HFFc6 (cell line): ENCODE data around the gene PHF1. TPM values are rescaled to one million over a fixed set of nuclear protein-coding genes. Genes with fewer than 3 reads are reported as not detected.

Source experiments
- DNase-seq: peaks from one replicate; pipeline ENCODE4 v3.0.0-alpha.2; 2018
- H3K27ac Mint-ChIP-seq: 2 replicates; pipeline ENCODE4 v1.8.0; 2020; ENCODE audit warnings: mild to moderate bottlenecking, mixed read lengths
- H3K27me3 Mint-ChIP-seq: 2 replicates; pipeline ENCODE4 v1.8.0; 2021; ENCODE audit warnings: mild to moderate bottlenecking, moderate library complexity, mixed read lengths; ENCODE audit not compliant: insufficient read depth
- H3K36me3 Mint-ChIP-seq: 2 replicates; pipeline ENCODE4 v1.8.0; 2021; ENCODE audit warnings: low read depth, mixed read lengths
- H3K4me1 Mint-ChIP-seq: 2 replicates; pipeline ENCODE4 v1.8.0; 2020; ENCODE audit warnings: low read depth, mixed read lengths
- H3K4me3 Mint-ChIP-seq: 2 replicates; pipeline ENCODE4 v1.8.0; 2020; ENCODE audit warnings: mild to moderate bottlenecking, moderate library complexity, mixed read lengths
- H3K9me3 Mint-ChIP-seq: 2 replicates; pipeline ENCODE4 v1.8.0; 2020; ENCODE audit warnings: mild to moderate bottlenecking, mixed read lengths
- CTCF ChIP-seq: fragments of 200-600 bp; sonication (generic); IDR thresholded peaks from 2 replicates; pipeline ENCODE4 v1.5.0; 2021; ENCODE audit warnings: antibody characterized with exemption, mild to moderate bottlenecking
- total RNA-seq, 6 experiments: library from RNA; stranded (reverse); fragmentation: NEBNext Ultra II Directional; extraction: Animal tissue kit (Norgen Biotek cat#: 25700); gene quantifications; 2 replicates in 1 of 6; 3 replicates in 5 of 6; pipeline ENCODE4 v1.2.3, GENCODE V29; 2021

Gene PHF1
- total RNA-seq, 6 experiments from 2014 or later, result 43.2 to 52.8 (median 51.4) TPM

- Mint-ChIP-seq H3K36me3 (peaks cover 26% of the 10 kb centered on the region; the same call in 1 of the 2 replicates), H3K4me1 (peaks cover 8% of the 10 kb centered on the region), H3K4me3 (no peak overlapping the region), H3K27me3 (no peaks in the 10 kb centered on the region; the same call in none of the 2 replicates), H3K27ac (no peak overlapping the region; the same call in 1 of the 2 replicates), H3K9me3 (no peaks in the 10 kb centered on the region)
- no peak for DNase-seq
- no peak for TF ChIP-seq CTCF
Observed at GRCh38 chr6:33404884-33405283, 5.9 kb upstream of the PHF1 start.

- H3K4me3 Mint-ChIP-seq, result no peak overlapping the region
- no peaks in the 10 kb centered on the region for H3K9me3 Mint-ChIP-seq
- no peak for DNase-seq
- TF ChIP-seq CTCF, result no peak
- H3K27me3 Mint-ChIP-seq, result no peaks in the 10 kb centered on the region; the same call in none of the 2 replicates
- H3K4me1 Mint-ChIP-seq, result peaks cover 11% of the 10 kb centered on the region
- H3K36me3 Mint-ChIP-seq, result peaks cover 21% of the 10 kb centered on the region; the same call in 1 of the 2 replicates
- peak overlapping the region; percentile 31; the same call in 1 of the 2 replicates for H3K27ac Mint-ChIP-seq
Observed at GRCh38 chr6:33405386-33405940, 5.4 kb upstream of the PHF1 start.

GRCh38 chr6:33406126-33406525 lies 4.7 kb upstream of the PHF1 start:
- Mint-ChIP-seq H3K36me3 (peaks cover 21% of the 10 kb centered on the region; the same call in 1 of the 2 replicates), H3K27ac (peak overlapping the region; percentile 9; the same call in 1 of the 2 replicates), H3K4me3 (no peak overlapping the region)

GRCh38 chr6:33407132-33407718 lies 3.6 kb upstream of the PHF1 start:
- Mint-ChIP-seq H3K36me3 (peaks cover 27% of the 10 kb centered on the region; the same call in 1 of the 2 replicates), H3K27ac (0 out of 2 replicates have a peak overlapping the region, but pooled peaks have one; percentile 16), H3K27me3 (peaks cover under 1% of the 10 kb centered on the region), H3K4me3 (no peak overlapping the region), H3K4me1 (peaks cover 20% of the 10 kb centered on the region), H3K9me3 (no peaks in the 10 kb centered on the region)
- TF ChIP-seq CTCF, result peak; percentile 73
- DNase-seq, result peak; percentile 66

More at GRCh38 chr6:33406126-33406525, 4.7 kb upstream of the PHF1 start:
- no peaks in the 10 kb centered on the region; the same call in none of the 2 replicates for H3K27me3 Mint-ChIP-seq
- no peaks in the 10 kb centered on the region for H3K9me3 Mint-ChIP-seq
- TF ChIP-seq CTCF, result no peak
- no peak for DNase-seq
- H3K4me1 Mint-ChIP-seq, result peaks cover 11% of the 10 kb centered on the region

GRCh38 chr6:33410050-33410710 lies 634 bp upstream of the PHF1 start:
- no peaks in the 10 kb centered on the region for H3K9me3 Mint-ChIP-seq
- peaks cover 35% of the 10 kb centered on the region for H3K36me3 Mint-ChIP-seq
- peak overlapping the region; percentile 92 for H3K4me3 Mint-ChIP-seq
- H3K27me3 Mint-ChIP-seq, result peaks cover 10% of the 10 kb centered on the region
- H3K27ac Mint-ChIP-seq, result peak overlapping the region; percentile 96
- DNase-seq, result peak; percentile 98
- peaks cover 47% of the 10 kb centered on the region for H3K4me1 Mint-ChIP-seq
- TF ChIP-seq CTCF, result no peak
